Breast epithelium (tissue), 4 donors: ENCODE results near the gene GATB. TPM values are rescaled to one million over a fixed set of nuclear protein-coding genes. Genes with fewer than 3 reads are reported as not detected.
A peak's percentile ranks its signal among the peaks of the same experiment; 100 is the strongest.

ENCODE experiments used
- DNase-seq, 2 donors: peaks; one replicate each; pipeline ENCODE4 v3.0.0-alpha.2; 2019; ENCODE audit warnings: low spot score in 2 of 2
- H3K27ac ChIP-seq, 2 donors: fragments of 200-600 bp; sonication (generic) in 1 of 2; one replicate each; pipeline ENCODE4 v1.5.1; 2016 to 2019; ENCODE audit warnings: mild to moderate bottlenecking in 1 of 2
- H3K27me3 ChIP-seq, 2 donors: fragments of 200-600 bp; sonication (generic) in 1 of 2; one replicate each; pipeline versions ENCODE4 v1.5.1 to v1.6.0; 2017 to 2019; ENCODE audit warnings: control low read depth in 1 of 2, mild to moderate bottlenecking in 1 of 2
- H3K36me3 ChIP-seq: fragments of 200-600 bp; one replicate; pipeline ENCODE4 v1.5.1; 2019
- H3K4me1 ChIP-seq, 2 donors: fragments of 200-600 bp; sonication (generic); one replicate each; pipeline ENCODE4 v1.5.1; 2016 to 2019; ENCODE audit warnings: control low read depth in 1 of 2
- H3K4me3 ChIP-seq, 3 donors: fragments of 200-600 bp; sonication (generic); 1 replicate in 2 of 3; 2 replicates in 1 of 3; pipeline ENCODE4 v1.5.1; 2016 to 2019; ENCODE audit warnings: mild to moderate bottlenecking in 3 of 3, moderate library complexity in 2 of 3
- H3K9me3 ChIP-seq, 2 donors: fragments of 200-600 bp; sonication (generic) in 1 of 2; one replicate each; pipeline ENCODE4 v1.5.1; 2016 to 2019; ENCODE audit warnings: control low read depth in 1 of 2
- CTCF ChIP-seq, 3 donors: fragments of 450-650 bp; IDR thresholded peaks; one replicate each; pipeline ENCODE4 v1.5.1; 2016 to 2017; ENCODE audit warnings: antibody characterized with exemption in 3 of 3, mild to moderate bottlenecking in 3 of 3, moderate library complexity in 3 of 3
- POLR2A ChIP-seq: fragments of 450-650 bp; IDR thresholded peaks from one replicate; pipeline ENCODE4 v1.6.1; 2016; ENCODE audit warnings: antibody characterized with exemption, mild to moderate bottlenecking, moderate library complexity
- POLR2AphosphoS5 ChIP-seq, 3 donors: sonication (generic); formaldehyde crosslinking; IDR thresholded peaks; one replicate each; pipeline ENCODE4 v1.6.1; 2017; ENCODE audit warnings: antibody characterized with exemption in 3 of 3
- intact Hi-C: fragments of 100-400 bp; cut with DNase I; formaldehyde crosslinking; loops from one replicate; pipeline ENCODE4 v1.15.1; 2023; ENCODE audit warnings: low total_unique reads
- total RNA-seq, 3 donors: library from RNA; depleted of rRNA; stranded (reverse); fragments of >200 nt; gene quantifications; one replicate each; pipeline ENCODE4 v1.1.0, GENCODE V29; 2016

GATB gene
- total RNA-seq, 3 donors from 2014 or later, result 12.8 to 26.6 (median 20.6) TPM

- no peaks in the 10 kb centered on the region for H3K9me3 ChIP-seq
- H3K27me3 ChIP-seq, result no peaks in the 10 kb centered on the region
- H3K36me3 ChIP-seq, result no peaks in the 10 kb centered on the region
- no peak for DNase-seq
- no peaks in the 10 kb centered on the region for H3K4me1 ChIP-seq
- TF ChIP-seq CTCF (IDR thresholded peaks at IDR 0.05) (no peak), POLR2AphosphoS5 (IDR thresholded peaks at IDR 0.05) (no peak), POLR2A (no peak)
- intact Hi-C loops, result no loop called here
- no peak overlapping the region for H3K27ac ChIP-seq
- no peak overlapping the region for H3K4me3 ChIP-seq
These were observed 83.6 kb downstream of the GATB start for GRCh38 chr4:151677193-151677592.

- Histone ChIP-seq H3K4me3 (no peak overlapping the region), H3K27me3 (no peaks in the 10 kb centered on the region), H3K4me1 (no peaks in the 10 kb centered on the region), H3K27ac (no peak overlapping the region), H3K9me3 (no peaks in the 10 kb centered on the region), H3K36me3 (no peaks in the 10 kb centered on the region)
- DNase-seq, result no peak
- intact Hi-C loops, result no loop called here
- no peak for TF ChIP-seq POLR2AphosphoS5 (IDR thresholded peaks at IDR 0.05)
- TF ChIP-seq POLR2A, result no peak
- TF ChIP-seq CTCF (IDR thresholded peaks at IDR 0.05), result no peak
These were observed 84.5 kb downstream of the GATB start for GRCh38 chr4:151676301-151676700.

GRCh38 chr4:151675411-151675971 lies 85.3 kb downstream of the GATB start:
- Histone ChIP-seq H3K36me3 (no peaks in the 10 kb centered on the region), H3K9me3 (no peaks in the 10 kb centered on the region), H3K4me1 (no peaks in the 10 kb centered on the region), H3K4me3 (no peak overlapping the region), H3K27me3 (no peaks in the 10 kb centered on the region), H3K27ac (peak overlapping the region; percentile 61 to 71)
- TF ChIP-seq POLR2A, result no peak
- TF ChIP-seq CTCF (IDR thresholded peaks at IDR 0.05), result no peak
- no peak for TF ChIP-seq POLR2AphosphoS5 (IDR thresholded peaks at IDR 0.05)
- no peak for DNase-seq
- intact Hi-C loops, result no loop called here

- TF ChIP-seq CTCF (IDR thresholded peaks at IDR 0.05) (peak; percentile 22 to 32 (median 28)), POLR2A (no peak)
- Histone ChIP-seq H3K27ac (peak overlapping the region; percentile 61 to 71), H3K4me3 (peak overlapping the region; percentile 5 to 48 (median 44)), H3K4me1 (no peaks in the 10 kb centered on the region), H3K9me3 (no peaks in the 10 kb centered on the region), H3K27me3 (no peaks in the 10 kb centered on the region), H3K36me3 (no peaks in the 10 kb centered on the region)
- intact Hi-C loops, result no loop called here
- DNase-seq, result peak; percentile 71 to 72
These were observed 85.9 kb downstream of the GATB start for GRCh38 chr4:151674804-151675391.

- no peak for TF ChIP-seq POLR2A
- Histone ChIP-seq H3K9me3 (no peaks in the 10 kb centered on the region), H3K4me1 (no peaks in the 10 kb centered on the region), H3K27ac (peak overlapping the region; percentile 44 to 60), H3K4me3 (peak overlapping the region in 2 of 3 donors; percentile 44 to 48), H3K36me3 (no peaks in the 10 kb centered on the region), H3K27me3 (no peaks in the 10 kb centered on the region)
- no peak for DNase-seq
- intact Hi-C loops, result no loop called here
These were observed 86.8 kb downstream of the GATB start for GRCh38 chr4:151673908-151674520.
